ENCODE results near the gene BMPR2.
A peak's percentile ranks its signal among the peaks of the same experiment; 100 is the strongest.
"Not testable (repeated sequence)": the region's sequence is repeated elsewhere in the genome, so short reads cannot be mapped to it uniquely, and the experiment has no call there.

Gene BMPR2

DNA sequence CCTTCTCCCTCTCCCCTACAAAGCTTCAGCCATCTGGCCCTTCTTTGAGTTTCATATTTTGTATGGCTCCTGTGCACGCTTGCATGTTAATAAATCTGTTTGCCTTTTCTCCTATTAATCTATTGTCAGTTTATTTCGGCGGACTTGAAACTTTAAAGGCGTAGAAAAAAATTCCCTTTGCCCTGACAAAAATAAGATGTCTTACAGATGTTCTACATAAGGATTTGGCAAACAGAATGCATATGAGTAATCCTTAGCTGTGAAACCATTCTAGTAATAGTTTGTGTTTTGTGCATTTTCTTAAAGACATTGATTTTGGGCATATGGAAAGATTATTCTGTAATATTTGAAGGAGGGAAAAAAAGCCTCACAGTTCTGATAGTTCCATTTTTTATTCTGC lies 15.0 kb upstream of the BMPR2 start:
- no peaks in the 10 kb centered on the region for H3K4me1 ChIP-seq (ENCODE audit: control insufficient read depth, insufficient read depth, low read length)
- no peaks in the 10 kb centered on the region for H3K36me3 ChIP-seq (ENCODE audit: control insufficient read depth, insufficient read depth, low read length)
- no peak overlapping the region for H3K27ac ChIP-seq (ENCODE audit: low read depth, low read length)
- no peak overlapping the region for H3K4me3 ChIP-seq (ENCODE audit: low read length)
- no peaks in the 10 kb centered on the region for H3K27me3 ChIP-seq (ENCODE audit: control insufficient read depth, insufficient read depth, low read length)
- H3K9ac ChIP-seq (ENCODE audit: low read length), result no peak overlapping the region

DNA sequence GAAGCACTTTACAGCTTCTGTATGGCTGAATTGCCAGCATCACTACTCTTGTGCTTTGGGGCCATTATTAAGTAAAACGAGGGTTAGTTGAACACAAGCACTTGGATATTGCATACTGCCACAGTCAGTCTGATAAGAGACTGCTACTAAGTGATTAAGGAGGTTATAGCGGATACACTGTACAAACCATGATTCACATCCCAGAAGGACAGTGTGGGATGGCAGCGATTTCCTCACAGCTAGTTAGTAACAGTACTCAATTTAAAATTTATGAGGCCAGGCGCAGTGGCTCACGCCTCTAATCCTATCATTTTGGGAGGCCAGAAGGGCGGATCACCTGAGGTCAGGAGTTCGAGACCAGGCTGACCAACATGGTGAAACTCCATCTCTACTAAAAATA lies 2.6 kb upstream of the BMPR2 start:
- Histone ChIP-seq H3K27ac (ENCODE audit: low read depth, low read length) (no peak overlapping the region), H3K27me3 (ENCODE audit: control insufficient read depth, insufficient read depth, low read length) (no peaks in the 10 kb centered on the region), H3K36me3 (ENCODE audit: control insufficient read depth, insufficient read depth, low read length) (no peaks in the 10 kb centered on the region), H3K4me3 (ENCODE audit: low read length) (no peak overlapping the region), H3K4me1 (ENCODE audit: control insufficient read depth, insufficient read depth, low read length) (no peaks in the 10 kb centered on the region), H3K9ac (ENCODE audit: low read length) (no peak overlapping the region)

DNA sequence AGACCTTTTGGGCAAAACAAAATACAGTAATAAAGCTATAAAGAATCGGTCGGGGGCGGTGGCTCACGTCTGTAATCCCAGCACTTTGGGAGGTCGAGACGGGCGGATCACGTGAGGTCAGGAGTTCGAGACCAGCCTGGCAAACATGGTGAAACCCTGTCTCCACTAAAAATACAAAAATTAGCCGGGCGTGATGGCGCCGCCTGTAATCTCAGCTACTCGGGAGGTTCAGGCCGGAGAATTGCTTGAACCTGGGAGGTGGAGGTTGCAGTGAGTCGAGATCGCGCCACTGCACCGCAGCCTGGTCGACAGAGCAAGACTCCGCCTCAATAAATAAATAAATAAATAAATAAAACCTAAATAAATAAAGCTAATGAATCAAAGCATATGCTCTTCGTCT lies 1.7 kb upstream of the BMPR2 start:
- not testable (repeated sequence) for H3K4me1 ChIP-seq (ENCODE audit: control insufficient read depth, insufficient read depth, low read length); H3K27me3 ChIP-seq (ENCODE audit: control insufficient read depth, insufficient read depth, low read length); H3K36me3 ChIP-seq (ENCODE audit: control insufficient read depth, insufficient read depth, low read length); H3K9ac ChIP-seq (ENCODE audit: low read length); H3K27ac ChIP-seq (ENCODE audit: low read depth, low read length)
- H3K4me3 ChIP-seq (ENCODE audit: low read length), result peak overlapping the region; percentile 93

DNA sequence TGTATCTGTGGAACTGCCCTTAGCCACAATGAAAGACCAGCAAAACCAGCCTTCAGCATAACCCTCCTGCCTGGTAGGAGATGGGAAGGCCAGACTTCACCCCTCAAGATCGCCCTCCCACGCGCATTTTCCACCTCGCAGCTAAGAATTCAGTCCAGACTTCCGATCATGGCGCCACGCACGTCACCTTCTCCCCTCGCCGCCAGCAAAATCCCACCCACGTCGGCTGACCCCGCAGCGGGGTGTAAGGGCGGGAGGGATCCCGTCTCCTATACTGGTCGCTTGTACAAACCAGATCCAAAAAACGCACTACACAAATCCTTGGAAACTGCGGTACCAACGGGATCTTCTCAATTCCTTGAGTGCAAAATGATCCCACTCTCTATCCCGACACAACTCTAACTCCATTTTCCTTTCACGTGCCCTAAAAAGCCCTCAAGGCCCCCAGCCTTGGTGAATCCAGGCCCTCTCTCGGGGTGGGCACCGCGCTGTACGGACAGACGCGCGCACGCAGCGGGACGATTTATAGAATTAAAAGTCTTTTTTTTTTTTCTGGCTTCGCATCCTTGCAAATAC lies 1.0 kb upstream of the BMPR2 start:
- peak overlapping the region; percentile 76 for H3K9ac ChIP-seq (ENCODE audit: low read length)
- H3K4me1 ChIP-seq (ENCODE audit: control insufficient read depth, insufficient read depth, low read length), result peaks cover 6% of the 10 kb centered on the region
- peak overlapping the region; percentile 98 for H3K27ac ChIP-seq (ENCODE audit: low read depth, low read length)
- H3K36me3 ChIP-seq (ENCODE audit: control insufficient read depth, insufficient read depth, low read length), result no peaks in the 10 kb centered on the region
- peak overlapping the region; percentile 93 for H3K4me3 ChIP-seq (ENCODE audit: low read length)
- H3K27me3 ChIP-seq (ENCODE audit: control insufficient read depth, insufficient read depth, low read length), result no peaks in the 10 kb centered on the region

DNA sequence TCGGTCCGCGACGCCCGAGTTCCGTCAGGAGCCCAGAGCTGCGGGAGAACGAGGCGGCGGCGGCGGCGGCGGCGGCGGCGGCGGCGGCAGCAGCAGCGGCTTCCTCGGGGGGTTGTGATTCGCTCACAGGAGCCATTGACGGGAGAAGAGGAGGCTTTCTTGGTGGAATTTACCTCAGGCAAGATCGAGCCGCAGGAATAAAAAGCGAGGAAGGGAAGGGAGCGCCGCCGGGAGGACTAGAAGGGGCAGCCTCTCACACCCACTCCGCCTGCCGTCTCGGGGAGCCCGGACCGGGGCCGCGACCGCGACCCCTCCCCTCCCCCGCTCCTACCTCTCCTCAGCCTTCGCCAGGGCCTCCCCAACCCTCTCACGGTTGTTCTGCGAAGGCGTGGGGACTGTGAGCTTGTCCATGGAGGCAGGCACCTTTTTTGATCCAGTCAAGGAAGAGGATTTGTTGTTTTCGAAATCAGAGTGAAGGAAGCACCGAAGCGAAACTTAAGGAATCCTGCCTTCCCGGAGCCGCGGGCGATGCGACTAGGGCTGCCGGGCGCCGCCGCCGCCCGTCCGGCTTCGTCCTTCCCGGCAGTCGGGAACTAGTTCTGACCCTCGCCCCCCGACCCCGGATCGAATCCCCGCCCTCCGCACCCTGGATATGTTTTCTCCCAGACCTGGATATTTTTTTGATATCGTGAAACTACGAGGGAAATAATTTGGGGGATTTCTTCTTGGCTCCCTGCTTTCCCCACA lies 506 bp downstream of the BMPR2 start:
- Histone ChIP-seq H3K4me3 (ENCODE audit: low read length) (peak overlapping the region; percentile 98), H3K4me1 (ENCODE audit: control insufficient read depth, insufficient read depth, low read length) (peaks cover 12% of the 10 kb centered on the region), H3K9ac (ENCODE audit: low read length) (peak overlapping the region; percentile 94), H3K36me3 (ENCODE audit: control insufficient read depth, insufficient read depth, low read length) (no peaks in the 10 kb centered on the region), H3K27ac (ENCODE audit: low read depth, low read length) (peak overlapping the region; percentile 98), H3K27me3 (ENCODE audit: control insufficient read depth, insufficient read depth, low read length) (no peaks in the 10 kb centered on the region)

DNA sequence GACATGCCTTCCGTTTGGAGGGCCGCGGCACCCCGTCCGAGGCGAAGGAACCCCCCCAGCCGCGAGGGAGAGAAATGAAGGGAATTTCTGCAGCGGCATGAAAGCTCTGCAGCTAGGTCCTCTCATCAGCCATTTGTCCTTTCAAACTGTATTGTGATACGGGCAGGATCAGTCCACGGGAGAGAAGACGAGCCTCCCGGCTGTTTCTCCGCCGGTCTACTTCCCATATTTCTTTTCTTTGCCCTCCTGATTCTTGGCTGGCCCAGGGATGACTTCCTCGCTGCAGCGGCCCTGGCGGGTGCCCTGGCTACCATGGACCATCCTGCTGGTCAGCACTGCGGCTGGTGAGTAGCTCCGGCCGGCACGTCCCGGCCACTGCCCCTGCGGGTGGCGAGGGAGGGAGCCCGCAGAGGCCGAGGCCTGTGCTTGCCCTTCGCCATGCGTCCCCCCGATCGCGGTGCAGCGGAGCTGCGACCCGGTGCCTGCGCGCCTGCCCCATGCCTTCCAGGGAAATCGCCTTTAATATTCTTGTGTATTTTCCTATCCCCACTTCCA lies 1.2 kb downstream of the BMPR2 start:
- Histone ChIP-seq H3K4me3 (ENCODE audit: low read length) (peak overlapping the region; percentile 98), H3K4me1 (ENCODE audit: control insufficient read depth, insufficient read depth, low read length) (peaks cover 12% of the 10 kb centered on the region), H3K27ac (ENCODE audit: low read depth, low read length) (peak overlapping the region; percentile 98), H3K36me3 (ENCODE audit: control insufficient read depth, insufficient read depth, low read length) (no peaks in the 10 kb centered on the region), H3K9ac (ENCODE audit: low read length) (peak overlapping the region; percentile 94), H3K27me3 (ENCODE audit: control insufficient read depth, insufficient read depth, low read length) (no peaks in the 10 kb centered on the region)

DNA sequence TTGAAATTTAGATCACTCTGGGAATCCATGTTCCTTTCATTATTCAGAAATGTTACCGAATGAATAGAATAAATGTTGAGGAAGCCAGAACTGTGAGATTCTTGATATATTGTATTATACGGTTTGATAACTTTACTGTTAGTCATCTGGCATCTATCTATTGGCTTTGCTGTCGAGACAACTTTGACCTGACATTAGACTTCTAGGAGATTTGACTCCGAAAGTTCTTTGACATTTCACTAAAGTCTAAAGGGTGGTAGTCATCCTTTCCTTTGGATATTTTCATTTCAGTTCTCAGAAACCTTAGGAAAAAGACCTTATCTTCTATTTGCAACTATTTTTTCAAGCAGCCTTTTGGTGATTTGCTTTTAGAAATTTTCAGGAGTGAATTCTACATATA lies 1.9 kb downstream of the BMPR2 start:
- Histone ChIP-seq H3K9ac (ENCODE audit: low read length) (no peak overlapping the region), H3K36me3 (ENCODE audit: control insufficient read depth, insufficient read depth, low read length) (no peaks in the 10 kb centered on the region), H3K4me1 (ENCODE audit: control insufficient read depth, insufficient read depth, low read length) (peaks cover 12% of the 10 kb centered on the region), H3K4me3 (ENCODE audit: low read length) (peak overlapping the region; percentile 98), H3K27me3 (ENCODE audit: control insufficient read depth, insufficient read depth, low read length) (no peaks in the 10 kb centered on the region), H3K27ac (ENCODE audit: low read depth, low read length) (peak overlapping the region; percentile 98)

DNA sequence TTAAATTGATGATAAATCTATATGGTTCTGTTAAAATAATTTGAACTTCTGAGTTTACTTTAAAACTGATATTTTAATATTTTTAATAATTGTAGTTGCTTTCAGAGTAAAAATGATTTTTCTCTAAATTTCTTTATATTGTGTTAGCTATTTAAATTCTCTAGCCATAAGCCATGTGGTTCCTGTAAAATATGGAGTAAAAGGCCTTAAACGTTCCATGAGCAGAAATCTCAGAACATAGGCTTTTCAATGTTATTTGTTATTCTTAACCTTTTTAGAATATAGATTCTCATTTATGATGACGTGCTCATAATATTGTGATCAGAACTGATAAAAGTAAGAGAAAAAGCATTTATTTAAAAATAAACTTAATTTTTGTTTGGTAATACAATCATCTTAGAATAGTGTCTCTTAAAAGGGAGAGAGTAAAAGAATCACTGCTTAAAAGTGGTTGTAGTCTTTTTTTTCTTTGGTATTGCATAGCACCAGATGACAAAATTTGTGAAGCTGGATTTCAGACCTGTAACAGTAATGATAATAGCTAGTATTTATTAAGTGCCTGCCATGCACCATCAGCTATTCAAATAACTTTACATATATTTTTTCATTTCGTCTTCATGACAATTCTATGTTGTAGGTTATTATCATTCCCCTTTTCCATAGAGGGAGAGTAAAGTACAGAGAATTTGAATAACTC lies 2.7 kb downstream of the BMPR2 start:
- Histone ChIP-seq H3K27me3 (ENCODE audit: control insufficient read depth, insufficient read depth, low read length) (no peaks in the 10 kb centered on the region), H3K4me3 (ENCODE audit: low read length) (peak overlapping the region; percentile 98), H3K27ac (ENCODE audit: low read depth, low read length) (peak overlapping the region; percentile 98), H3K36me3 (ENCODE audit: control insufficient read depth, insufficient read depth, low read length) (no peaks in the 10 kb centered on the region), H3K9ac (ENCODE audit: low read length) (no peak overlapping the region), H3K4me1 (ENCODE audit: control insufficient read depth, insufficient read depth, low read length) (peaks cover 12% of the 10 kb centered on the region)

DNA sequence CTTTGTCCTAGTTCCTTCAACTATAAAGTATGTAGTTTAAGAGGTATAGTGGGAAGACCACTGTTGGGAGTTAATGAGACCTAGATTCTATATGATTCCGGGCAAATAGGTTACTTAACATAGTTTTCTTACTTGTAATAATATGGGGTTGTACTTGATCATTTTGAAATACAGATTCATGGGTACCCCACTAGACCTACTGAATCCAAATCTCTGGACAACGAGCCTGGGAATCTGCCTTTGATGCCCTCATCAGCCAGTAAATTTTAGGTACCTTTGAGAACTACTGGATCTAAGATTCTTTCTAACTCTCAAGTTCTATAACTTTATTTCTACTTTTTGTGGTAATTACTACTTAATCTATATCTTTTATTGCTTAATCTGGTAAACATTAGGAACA lies 6.6 kb downstream of the BMPR2 start:
- no peak overlapping the region for H3K4me3 ChIP-seq (ENCODE audit: low read length)
- no peaks in the 10 kb centered on the region for H3K27me3 ChIP-seq (ENCODE audit: control insufficient read depth, insufficient read depth, low read length)
- peaks cover 16% of the 10 kb centered on the region for H3K4me1 ChIP-seq (ENCODE audit: control insufficient read depth, insufficient read depth, low read length)
- H3K27ac ChIP-seq (ENCODE audit: low read depth, low read length), result no peak overlapping the region
- no peaks in the 10 kb centered on the region for H3K36me3 ChIP-seq (ENCODE audit: control insufficient read depth, insufficient read depth, low read length)
- H3K9ac ChIP-seq (ENCODE audit: low read length), result no peak overlapping the region

DNA sequence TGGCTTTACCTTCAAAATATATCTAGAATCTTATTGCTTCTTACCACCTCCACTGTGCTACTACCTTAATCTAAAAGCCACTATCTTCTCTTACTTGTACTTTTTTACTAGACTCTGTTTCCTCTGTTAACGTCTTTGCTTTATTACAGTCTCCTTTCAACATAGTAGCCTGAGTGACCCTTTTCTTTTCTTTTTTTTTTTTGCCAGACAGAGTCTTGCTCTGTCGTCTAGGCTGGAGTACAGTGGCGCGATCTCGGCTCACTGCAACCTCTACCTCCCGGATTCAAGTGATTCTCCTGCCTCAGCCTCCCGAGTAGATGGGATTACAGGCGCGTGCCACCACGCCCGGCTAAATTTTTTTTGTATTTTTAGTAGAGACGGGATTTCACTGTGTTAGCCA lies 10.4 kb downstream of the BMPR2 start:
- not testable (repeated sequence) for H3K4me1 ChIP-seq (ENCODE audit: control insufficient read depth, insufficient read depth, low read length); H3K9ac ChIP-seq (ENCODE audit: low read length); H3K27ac ChIP-seq (ENCODE audit: low read depth, low read length); H3K36me3 ChIP-seq (ENCODE audit: control insufficient read depth, insufficient read depth, low read length); H3K4me3 ChIP-seq (ENCODE audit: low read length); H3K27me3 ChIP-seq (ENCODE audit: control insufficient read depth, insufficient read depth, low read length)

DNA sequence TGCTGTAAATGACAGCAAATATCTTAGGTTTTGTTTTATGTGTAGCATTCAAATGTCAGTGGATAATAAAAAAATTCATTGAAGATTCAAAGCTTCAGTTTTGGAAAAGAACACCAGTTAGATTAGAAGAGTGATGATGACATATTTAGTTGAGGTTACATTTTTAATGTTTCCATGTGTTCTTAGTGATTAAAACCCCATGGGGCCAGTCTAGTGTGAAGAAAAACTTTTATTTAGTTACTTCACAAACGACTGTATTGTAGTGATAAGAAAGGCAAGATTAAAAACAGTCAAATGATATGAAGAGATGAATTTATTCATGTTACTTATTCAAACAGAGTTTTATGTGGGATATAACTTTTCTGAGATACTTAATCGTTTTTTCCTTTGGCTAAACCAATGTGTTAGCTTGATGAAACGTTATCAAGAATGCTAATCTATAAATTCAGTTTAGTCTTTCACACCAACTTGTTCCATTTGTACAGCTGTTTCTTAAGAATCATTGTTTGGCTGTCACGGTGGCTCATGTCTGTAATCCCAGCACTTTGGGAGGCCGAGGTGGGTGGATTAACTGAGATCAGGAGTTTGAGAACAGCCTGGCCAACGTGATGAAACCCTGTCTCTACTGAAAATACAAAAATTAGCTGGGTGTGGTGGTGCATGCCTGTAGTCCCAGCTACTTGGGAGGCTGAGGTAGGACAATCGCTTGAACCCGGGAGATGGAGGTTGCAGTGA lies 11.6 kb downstream of the BMPR2 start:
- Histone ChIP-seq H3K27ac (ENCODE audit: low read depth, low read length) (no peak overlapping the region), H3K4me3 (ENCODE audit: low read length) (no peak overlapping the region), H3K4me1 (ENCODE audit: control insufficient read depth, insufficient read depth, low read length) (peaks cover 4% of the 10 kb centered on the region), H3K9ac (ENCODE audit: low read length) (no peak overlapping the region), H3K36me3 (ENCODE audit: control insufficient read depth, insufficient read depth, low read length) (no peaks in the 10 kb centered on the region), H3K27me3 (ENCODE audit: control insufficient read depth, insufficient read depth, low read length) (no peaks in the 10 kb centered on the region)

DNA sequence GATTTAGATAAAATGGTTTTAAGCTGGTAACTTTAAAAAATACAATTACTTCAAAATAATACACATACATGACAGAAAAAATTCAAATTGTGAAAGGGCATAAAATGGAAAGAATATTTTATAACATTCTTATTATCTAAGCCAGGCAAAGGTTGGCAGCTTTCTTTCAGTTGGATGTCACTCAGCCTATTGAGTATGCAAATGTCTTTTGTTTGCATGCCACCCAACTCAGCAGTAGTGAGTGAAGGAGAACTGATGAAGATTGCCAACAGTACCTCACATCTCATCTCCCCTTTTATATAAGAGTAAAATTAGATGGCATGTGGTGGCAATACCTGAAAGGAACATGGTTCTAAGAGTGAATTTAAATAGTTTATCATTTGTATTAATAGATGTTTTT lies 24.8 kb downstream of the BMPR2 start:
- Histone ChIP-seq H3K9ac (ENCODE audit: low read length) (no peak overlapping the region), H3K27ac (ENCODE audit: low read depth, low read length) (no peak overlapping the region), H3K27me3 (ENCODE audit: control insufficient read depth, insufficient read depth, low read length) (no peaks in the 10 kb centered on the region), H3K4me3 (ENCODE audit: low read length) (no peak overlapping the region), H3K4me1 (ENCODE audit: control insufficient read depth, insufficient read depth, low read length) (no peaks in the 10 kb centered on the region), H3K36me3 (ENCODE audit: control insufficient read depth, insufficient read depth, low read length) (no peaks in the 10 kb centered on the region)
